HepG2 (cell line): ENCODE data around the gene ARAP1. TPM values are rescaled to one million over a fixed set of nuclear protein-coding genes. Genes with fewer than 3 reads are reported as not detected.

ENCODE experiments used
- AKAP8 ChIP-seq: sonication (generic); formaldehyde crosslinking; IDR thresholded peaks from 2 replicates; pipeline ENCODE4 v1.5.1; 2020; ENCODE audit warnings: mild to moderate bottlenecking, missing genetic modification reagents
- ARNTL ChIP-seq: sonication (generic); formaldehyde crosslinking; IDR thresholded peaks from 2 replicates; pipeline ENCODE4 v1.4.0; 2020; ENCODE audit warnings: mild to moderate bottlenecking, missing genetic modification reagents
- CERS6 ChIP-seq: sonication (generic); formaldehyde crosslinking; IDR thresholded peaks from 2 replicates; pipeline ENCODE4 v1.5.0; 2020; ENCODE audit warnings: missing genetic modification reagents
- CSRNP1 ChIP-seq: sonication (generic); formaldehyde crosslinking; IDR thresholded peaks from 2 replicates; pipeline ENCODE4 v1.8.1; 2023; ENCODE audit warnings: mild to moderate bottlenecking, missing genetic modification reagents
- GPN1 ChIP-seq: sonication (generic); formaldehyde crosslinking; IDR thresholded peaks from 2 replicates; pipeline ENCODE4 v1.5.1; 2020; ENCODE audit warnings: missing genetic modification reagents, borderline replicate concordance
- HDAC2 ChIP-seq: sonication (generic); formaldehyde crosslinking; IDR thresholded peaks from 2 replicates; pipeline ENCODE4 v1.4.0; 2020; ENCODE audit warnings: missing genetic modification reagents
- KLF6 ChIP-seq: IDR thresholded peaks from 2 replicates; pipeline ENCODE4 v1.8.0; 2016; ENCODE audit warnings: missing biosample characterization, missing genetic modification reagents
- KLF9 ChIP-seq: IDR thresholded peaks from 2 replicates; pipeline ENCODE4 v1.6.1; 2016; ENCODE audit warnings: low read depth
- LBX2 ChIP-seq: sonication (generic); formaldehyde crosslinking; IDR thresholded peaks from 2 replicates; pipeline ENCODE4 v1.5.0; 2020; ENCODE audit warnings: missing genetic modification reagents, mild to moderate bottlenecking, borderline replicate concordance
- SNAPC2 ChIP-seq: sonication (generic); formaldehyde crosslinking; IDR thresholded peaks from 2 replicates; pipeline ENCODE4 v1.8.1; 2022; ENCODE audit warnings: mild to moderate bottlenecking, missing genetic modification reagents
- TFDP2 ChIP-seq: sonication (generic); formaldehyde crosslinking; IDR thresholded peaks from 2 replicates; pipeline ENCODE4 v1.4.0; 2020; ENCODE audit warnings: missing genetic modification reagents
- THAP11 ChIP-seq: IDR thresholded peaks from 2 replicates; pipeline ENCODE4 v1.6.1; 2016; ENCODE audit warnings: missing biosample characterization, missing genetic modification reagents
- ZBTB21 ChIP-seq: sonication (generic); formaldehyde crosslinking; IDR thresholded peaks from 2 replicates; pipeline ENCODE4 v1.4.0; 2020; ENCODE audit warnings: missing genetic modification reagents
- ZFY ChIP-seq: sonication (generic); formaldehyde crosslinking; IDR thresholded peaks from 2 replicates; pipeline ENCODE4 v1.4.0; 2020; ENCODE audit warnings: missing genetic modification reagents
- ZNF124 ChIP-seq: sonication (generic); formaldehyde crosslinking; IDR thresholded peaks from 2 replicates; pipeline ENCODE4 v1.4.0; 2020; ENCODE audit warnings: missing genetic modification reagents
- ZNF136 ChIP-seq: sonication (generic); formaldehyde crosslinking; IDR thresholded peaks from 2 replicates; pipeline ENCODE4 v1.8.1; 2022; ENCODE audit warnings: low read depth, mild to moderate bottlenecking, moderate library complexity, missing genetic modification reagents
- ZNF160 ChIP-seq: sonication (generic); formaldehyde crosslinking; IDR thresholded peaks from 2 replicates; pipeline ENCODE4 v1.8.0; 2022; ENCODE audit warnings: mild to moderate bottlenecking, inconsistent platforms, missing genetic modification reagents
- ZNF205 ChIP-seq: IDR thresholded peaks from 2 replicates; pipeline ENCODE4 v1.6.1; 2018; ENCODE audit warnings: missing biosample characterization, missing genetic modification reagents
- ZNF441 ChIP-seq: sonication (generic); formaldehyde crosslinking; IDR thresholded peaks from 2 replicates; pipeline ENCODE4 v1.7.0; 2021; ENCODE audit warnings: missing genetic modification reagents, borderline replicate concordance
- ZNF572 ChIP-seq: sonication (generic); formaldehyde crosslinking; IDR thresholded peaks from 2 replicates; pipeline ENCODE4 v1.5.1; 2020; ENCODE audit warnings: mild to moderate bottlenecking, missing genetic modification reagents
- polyA plus RNA-seq, 8 experiments: library from polyadenylated mRNA; depleted of rRNA in 3 of 8; stranded (reverse) in 7 of 8; unstranded in 1 of 8; fragments of >200 nt; fragmentation: Illumina TruSeq in 4 of 8; extraction: Trizol in 4 of 8; gene quantifications; 2 replicates each; pipeline versions ENCODE4 v1.2.1 to v1.2.3, GENCODE V29; 2011 to 2016; ENCODE audit warnings: low read depth in 4 of 8, missing spikeins in 1 of 8, mixed read lengths in 1 of 8; ENCODE audit not compliant: insufficient read depth in 1 of 8
- total RNA-seq, 5 experiments: library from RNA; depleted of rRNA; stranded (reverse); fragments of >200 nt; fragmentation: Illumina TruSeq; extraction: Trizol; gene quantifications; 2 replicates each; pipeline ENCODE4 v1.2.3, GENCODE V29; 2016; ENCODE audit warnings: low read depth in 1 of 5
- TF ChIP-seq, protein P1 (sequence below): IDR thresholded peaks from 2 replicates; pipeline ENCODE4 v1.6.1; 2018; ENCODE audit warnings: missing genetic modification reagents, mild to moderate bottlenecking, missing compliant biosample characterization
- TF ChIP-seq, protein P2 (sequence below): sonication (generic); formaldehyde crosslinking; IDR thresholded peaks from 2 replicates; pipeline ENCODE4 v1.5.1; 2020; ENCODE audit warnings: missing genetic modification reagents, mild to moderate bottlenecking, borderline replicate concordance

ARAP1 gene
- total and polyA plus RNA-seq, 2 of the 13 experiments (the other 11 are each of a cell fraction or from before 2014, with no cell fraction given): 43.2 to 55.5 TPM

DNA sequence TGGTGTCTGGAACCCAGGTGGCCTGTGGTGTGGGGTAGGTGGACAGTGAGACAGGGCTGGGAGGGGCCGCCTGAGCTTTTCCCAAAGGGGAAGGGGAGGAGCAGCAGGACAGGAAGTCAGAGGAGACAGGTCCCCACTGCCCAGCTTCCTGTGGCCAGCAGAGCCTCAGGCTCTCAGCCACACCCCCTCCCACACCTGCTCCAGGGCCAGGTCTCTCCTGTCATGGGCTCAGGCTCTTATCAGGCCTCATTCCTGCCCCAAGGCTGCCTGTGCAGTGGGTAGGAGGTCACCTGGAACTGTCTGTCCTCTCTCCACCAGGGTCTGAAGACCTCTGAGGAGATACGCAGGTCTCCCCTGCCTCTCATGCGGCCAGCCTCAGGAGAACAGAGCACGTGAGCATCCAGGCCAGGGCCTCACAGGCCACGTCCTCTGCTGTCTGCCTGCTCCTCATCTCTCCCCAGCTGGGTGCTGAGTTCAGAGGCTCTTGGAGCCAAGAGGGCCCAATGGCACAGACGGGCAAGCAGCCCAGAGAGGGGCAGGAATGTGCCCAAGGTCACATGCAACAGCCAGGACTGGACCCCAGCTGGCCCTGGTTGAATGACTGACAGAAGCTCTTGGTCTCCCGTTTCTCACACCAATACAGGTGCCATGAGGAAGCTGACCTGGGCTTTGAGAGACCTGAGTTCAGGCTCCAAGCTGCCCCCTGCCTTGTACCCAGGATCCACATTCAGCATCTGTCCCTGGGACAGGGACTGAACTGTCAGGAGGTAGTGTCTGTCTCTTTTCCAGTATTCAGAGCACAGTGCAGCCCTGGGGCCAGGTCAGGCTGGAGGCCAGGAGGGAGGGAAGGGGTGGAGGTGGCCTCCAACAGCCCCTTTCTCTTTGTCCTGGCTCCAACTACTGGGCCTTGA is 24.9 kb upstream of the ARAP1 start (continued):
- no peak for TF ChIP-seq AKAP8 (CRISPR knock-in tag)
- TF ChIP-seq THAP11 (CRISPR knock-in tag): no peak
- TF ChIP-seq KLF6 (CRISPR knock-in tag): no peak
- no peak for TF ChIP-seq ZNF124 (CRISPR knock-in tag)
- no peak for TF ChIP-seq ZBTB21
- TF ChIP-seq ZNF572: no peak
- no peak for TF ChIP-seq SNAPC2 (CRISPR knock-in tag)
- TF ChIP-seq KLF9 (CRISPR knock-in tag): 0 out of 2 replicates have a peak, but pooled peaks have one; percentile 60
- TF ChIP-seq, protein P1, sequence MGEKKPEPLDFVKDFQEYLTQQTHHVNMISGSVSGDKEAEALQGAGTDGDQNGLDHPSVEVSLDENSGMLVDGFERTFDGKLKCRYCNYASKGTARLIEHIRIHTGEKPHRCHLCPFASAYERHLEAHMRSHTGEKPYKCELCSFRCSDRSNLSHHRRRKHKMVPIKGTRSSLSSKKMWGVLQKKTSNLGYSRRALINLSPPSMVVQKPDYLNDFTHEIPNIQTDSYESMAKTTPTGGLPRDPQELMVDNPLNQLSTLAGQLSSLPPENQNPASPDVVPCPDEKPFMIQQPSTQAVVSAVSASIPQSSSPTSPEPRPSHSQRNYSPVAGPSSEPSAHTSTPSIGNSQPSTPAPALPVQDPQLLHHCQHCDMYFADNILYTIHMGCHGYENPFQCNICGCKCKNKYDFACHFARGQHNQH (CRISPR knock-in tag): no peak; the same call in 1 of the 2 replicates
- TF ChIP-seq GPN1: no peak
- no peak for TF ChIP-seq CSRNP1 (CRISPR knock-in tag)
- TF ChIP-seq ZFY (CRISPR knock-in tag): no peak
- no peak for TF ChIP-seq ARNTL
- TF ChIP-seq, protein P2, sequence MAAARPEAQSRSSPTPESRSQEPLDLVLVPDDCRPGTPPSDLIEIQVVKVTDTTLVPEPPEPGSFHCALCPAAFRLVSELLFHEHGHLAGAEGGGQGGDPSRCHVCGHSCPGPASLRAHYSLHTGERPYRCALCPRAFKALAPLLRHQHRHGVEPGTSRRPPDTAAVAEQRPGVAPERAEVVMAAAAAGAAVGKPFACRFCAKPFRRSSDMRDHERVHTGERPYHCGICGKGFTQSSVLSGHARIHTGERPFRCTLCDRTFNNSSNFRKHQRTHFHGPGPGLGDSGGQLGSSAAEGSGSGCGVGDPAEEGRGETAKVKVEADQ (CRISPR knock-in tag): 0 out of 2 replicates have a peak, but pooled peaks have one; percentile 29
- no peak for TF ChIP-seq CERS6
- TF ChIP-seq ZNF136: 0 out of 2 replicates have a peak, but pooled peaks have one; percentile 30
- no peak for TF ChIP-seq HDAC2 (CRISPR knock-in tag)
- TF ChIP-seq ZNF441 (CRISPR knock-in tag): no peak
- TF ChIP-seq TFDP2: no peak
- TF ChIP-seq LBX2 (CRISPR knock-in tag): no peak
- TF ChIP-seq ZNF160 (CRISPR knock-in tag): no peak
- 0 out of 2 replicates have a peak, but pooled peaks have one; percentile 1 for TF ChIP-seq ZNF205 (CRISPR knock-in tag)
